Smooth muscle cell of the brain vasculature (primary cell): Measurements from ENCODE around the gene PIGM.
"Not testable (repeated sequence)": the region's sequence is repeated elsewhere in the genome, so short reads cannot be mapped to it uniquely, and the experiment has no call there.

Experiments
- DNase-seq: peaks from one replicate; pipeline ENCODE4 v3.0.0-alpha.2; 2012; ENCODE audit warnings: low read depth, low spot score

Gene PIGM

GRCh38 chr1:160061369-160062229 lies 29.8 kb upstream of the PIGM start:
- DNase-seq, result no peak

- DNase-seq, result no peak
Measured at GRCh38 chr1:160058087-160058486, 26.3 kb upstream of the PIGM start.

- no peak for DNase-seq
Measured at GRCh38 chr1:160056648-160057169, 24.9 kb upstream of the PIGM start.

- DNase-seq, result no peak
Measured at GRCh38 chr1:160053548-160054365, 22.0 kb upstream of the PIGM start.

GRCh38 chr1:160052936-160053335 lies 21.1 kb upstream of the PIGM start:
- no peak for DNase-seq

GRCh38 chr1:160050619-160051018 lies 18.8 kb upstream of the PIGM start:
- DNase-seq, result no peak

- DNase-seq, result not testable (repeated sequence)
Measured at GRCh38 chr1:160050182-160050581, 18.4 kb upstream of the PIGM start.

GRCh38 chr1:160049101-160049500 lies 17.3 kb upstream of the PIGM start:
- DNase-seq, result no peak

GRCh38 chr1:160048335-160048734 lies 16.5 kb upstream of the PIGM start:
- no peak for DNase-seq

GRCh38 chr1:160047111-160047991 lies 15.6 kb upstream of the PIGM start:
- DNase-seq, result no peak

- DNase-seq, result no peak
Measured at GRCh38 chr1:160046494-160047110, 14.8 kb upstream of the PIGM start.

- DNase-seq, result no peak
Measured at GRCh38 chr1:160045653-160046052, 13.9 kb upstream of the PIGM start.

- no peak for DNase-seq
Measured at GRCh38 chr1:160043543-160043942, 11.8 kb upstream of the PIGM start.

GRCh38 chr1:160040476-160040875 lies 8.7 kb upstream of the PIGM start:
- DNase-seq, result no peak

- DNase-seq, result no peak
Measured at GRCh38 chr1:160032165-160032820, 503 bp upstream of the PIGM start.

GRCh38 chr1:160030657-160031364 lies 979 bp downstream of the PIGM start:
- no peak for DNase-seq

GRCh38 chr1:160028426-160028825 lies 3.4 kb downstream of the PIGM start:
- DNase-seq, result no peak

- DNase-seq, result no peak
Measured at GRCh38 chr1:160025314-160025713, 6.5 kb downstream of the PIGM start.

- no peak for DNase-seq
Measured at GRCh38 chr1:160024195-160024905, 7.4 kb downstream of the PIGM start.
